Measurements from ENCODE around the gene UBE2D2.
A peak's percentile ranks its signal among the peaks of the same experiment; 100 is the strongest.
"Not testable (repeated sequence)": the region's sequence is repeated elsewhere in the genome, so short reads cannot be mapped to it uniquely, and the experiment has no call there.

The UBE2D2 gene

DNA sequence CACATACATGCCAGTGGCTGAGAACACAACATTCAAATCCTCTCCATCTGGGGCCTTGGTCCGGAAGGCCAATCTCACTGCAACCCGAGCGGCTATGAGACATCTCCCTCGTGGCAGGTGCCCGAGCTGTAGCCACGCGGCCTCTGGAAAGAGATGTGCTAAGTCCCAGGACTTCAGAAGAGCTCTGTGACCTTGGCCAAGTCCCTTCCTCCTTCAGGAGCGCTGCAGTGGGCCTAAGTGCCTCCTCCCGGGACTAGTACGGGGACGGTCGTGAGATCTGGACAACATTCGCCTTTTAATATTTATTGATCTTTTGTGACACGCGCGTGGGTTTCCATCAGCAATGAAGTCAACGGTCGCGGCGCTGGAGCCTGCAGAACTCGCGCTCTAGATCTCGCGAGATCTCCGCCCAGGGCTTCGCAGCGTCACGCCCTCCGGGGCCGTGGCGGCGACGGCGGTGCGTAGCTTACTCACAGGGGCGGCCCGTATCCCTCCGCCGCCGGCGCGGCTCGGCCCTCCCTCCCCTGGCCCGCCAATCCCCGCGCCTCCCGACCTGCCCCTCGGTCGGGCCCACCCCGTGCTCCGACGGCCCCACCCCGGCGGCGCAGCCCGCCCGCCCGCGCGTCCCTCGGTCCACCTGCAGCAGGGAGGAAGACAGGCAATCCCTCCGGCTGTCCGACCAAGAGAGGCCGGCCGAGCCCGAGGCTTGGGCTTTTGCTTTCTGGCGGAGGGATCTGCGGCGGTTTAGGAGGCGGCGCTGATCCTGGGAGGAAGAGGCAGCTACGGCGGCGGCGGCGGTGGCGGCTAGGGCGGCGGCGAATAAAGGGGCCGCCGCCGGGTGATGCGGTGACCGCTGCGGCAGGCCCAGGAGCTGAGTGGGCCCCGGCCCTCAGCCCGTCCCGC, at the start of gene UBE2D2:
Gene UBE2D2 (plus strand): TSS at position 588 of the 903 bp plus-strand sequence. CDS start 453 bp downstream, outside the sequence.
- peak; percentile 97 for DNase-seq

DNA sequence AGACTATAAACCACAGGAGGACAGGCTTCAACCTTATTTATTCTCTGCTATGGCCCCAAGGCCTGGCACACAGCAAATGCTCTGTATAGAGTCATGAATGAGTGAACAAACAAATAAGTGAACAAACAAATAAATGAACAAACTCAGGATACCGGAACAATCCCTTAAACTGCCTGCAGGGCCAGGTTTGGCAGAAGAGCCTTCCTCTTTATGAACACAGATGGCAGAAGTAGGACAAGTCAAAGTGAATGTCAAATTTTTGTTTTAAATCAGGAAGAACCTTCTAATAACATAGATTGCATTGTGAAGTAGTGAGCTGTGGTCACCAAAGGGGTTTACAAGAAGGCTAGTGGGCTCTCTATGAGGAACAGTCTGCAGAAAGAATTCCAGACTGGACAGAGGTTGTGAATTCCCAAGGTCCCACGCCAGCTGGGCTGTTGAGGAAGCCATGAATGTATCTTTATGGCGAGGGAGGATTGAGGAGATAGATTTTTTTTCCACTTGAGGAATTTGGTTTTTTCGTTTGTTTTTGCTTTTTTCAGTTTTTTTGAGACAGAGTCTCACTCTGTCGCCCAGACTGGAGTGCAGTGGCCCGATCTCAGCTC, 48.3 kb upstream of the UBE2D2 start:
- no peak for DNase-seq

DNA sequence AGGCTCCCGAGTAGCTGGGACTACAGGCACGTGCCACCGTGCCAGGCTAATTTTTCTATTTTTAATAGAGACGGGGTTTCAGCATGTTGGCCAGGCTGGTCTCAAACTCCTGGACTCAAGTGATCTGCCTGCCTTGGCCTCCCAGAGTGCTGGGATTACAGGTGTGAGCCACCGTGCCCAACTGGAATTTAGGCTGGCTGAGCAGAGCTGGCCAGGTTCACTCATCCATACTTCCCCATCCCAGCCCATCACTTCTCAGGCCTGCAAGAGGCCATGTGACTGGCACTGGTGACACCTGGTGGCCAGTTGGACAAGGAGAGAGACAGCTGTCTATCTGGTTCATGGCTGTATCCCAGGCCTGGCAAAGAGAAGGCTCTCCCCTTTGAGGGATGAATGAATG, 47.7 kb upstream of the UBE2D2 start:
- peak; percentile 81 for DNase-seq

DNA sequence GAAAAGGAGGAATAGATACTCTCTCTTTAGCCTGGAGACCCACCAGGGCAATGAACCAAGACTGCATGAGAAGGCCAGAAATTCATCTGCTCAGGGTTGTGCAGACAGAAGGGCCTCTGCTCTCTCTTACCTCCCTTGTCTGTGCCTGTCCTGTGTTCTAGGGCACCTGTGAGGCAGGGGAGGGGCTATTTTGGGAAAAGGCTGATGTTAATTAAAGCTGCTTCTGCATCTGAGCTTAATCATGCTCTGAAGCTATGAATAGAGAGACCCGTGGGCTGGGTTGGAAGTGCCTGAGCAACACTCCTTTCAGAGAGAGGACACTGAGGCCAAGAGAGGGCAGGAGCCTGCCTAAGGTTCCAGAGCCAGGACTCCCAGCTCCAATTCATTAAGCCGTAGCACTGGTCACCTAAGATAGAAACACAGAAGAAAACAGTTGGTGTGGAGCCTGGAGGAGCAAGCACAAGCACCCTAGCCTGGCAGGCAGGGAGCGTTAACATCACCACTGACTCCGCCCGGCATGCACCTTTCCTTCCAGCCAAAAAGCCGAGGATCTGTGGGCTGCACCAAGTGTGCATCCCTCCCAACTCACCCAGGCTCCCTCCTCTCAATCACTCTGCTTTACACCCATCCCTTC, 47.2 kb upstream of the UBE2D2 start:
- DNase-seq, result no peak

DNA sequence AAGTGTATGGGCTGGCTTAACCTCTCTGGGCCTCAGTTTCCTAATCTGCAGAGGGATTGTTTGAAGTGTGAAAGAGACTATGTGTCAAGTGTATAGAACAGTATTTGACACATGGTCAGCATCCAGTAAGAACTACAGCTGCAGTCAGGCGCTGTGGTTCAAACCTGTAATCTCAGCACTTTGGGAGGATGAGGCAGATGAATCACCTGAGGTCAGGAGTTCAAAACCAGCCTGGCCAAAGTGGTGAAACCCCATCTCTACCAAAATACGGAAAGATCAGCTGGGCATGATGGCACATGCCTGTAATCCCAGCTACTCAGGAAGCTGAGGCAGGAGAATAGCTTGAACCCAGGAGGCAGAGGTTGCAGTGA, 46.7 kb upstream of the UBE2D2 start:
- no peak for DNase-seq

DNA sequence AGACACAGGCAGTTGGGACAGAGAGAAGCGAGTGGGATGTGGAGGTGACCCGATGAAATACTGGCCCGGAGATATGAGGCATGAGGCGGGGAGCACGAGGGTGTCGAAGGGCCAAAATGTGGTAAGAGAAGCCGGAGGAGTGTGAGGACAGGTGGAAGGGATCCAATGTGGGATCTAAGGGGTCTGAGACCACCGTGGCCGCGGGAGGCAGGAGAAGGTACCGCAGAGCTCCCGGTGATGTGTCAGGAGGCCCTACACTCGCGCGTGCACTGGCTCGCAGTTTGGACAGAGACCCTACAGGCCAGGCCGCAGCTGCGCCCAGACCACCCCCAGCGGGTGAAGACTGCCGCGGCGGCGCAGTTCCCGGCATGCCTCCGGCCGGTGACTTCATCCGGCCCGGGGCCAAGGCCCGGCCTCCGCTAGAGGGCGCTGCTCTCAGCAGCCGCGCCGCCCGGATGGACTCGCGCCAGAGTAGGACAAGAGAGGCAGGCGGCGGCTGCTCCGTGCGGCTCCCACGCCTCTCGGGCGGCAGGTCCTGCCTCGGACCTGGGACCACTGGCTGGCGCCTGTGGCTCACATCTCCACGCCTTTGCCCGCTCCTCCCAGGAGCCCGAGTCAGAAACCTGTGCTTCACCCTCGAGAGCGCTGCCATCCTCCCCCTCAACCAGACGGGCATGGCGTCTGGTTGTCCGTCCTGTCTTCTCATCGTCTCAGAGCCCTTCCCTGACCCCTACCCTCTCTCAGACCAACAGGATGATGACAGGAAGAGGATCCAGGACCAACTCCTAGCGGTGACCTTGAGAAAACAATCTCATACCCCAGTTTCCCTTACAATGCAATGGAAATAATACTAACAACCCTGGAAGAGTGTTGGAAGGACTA, 43.2 kb upstream of the UBE2D2 start:
- DNase-seq, result peak; percentile 89

DNA sequence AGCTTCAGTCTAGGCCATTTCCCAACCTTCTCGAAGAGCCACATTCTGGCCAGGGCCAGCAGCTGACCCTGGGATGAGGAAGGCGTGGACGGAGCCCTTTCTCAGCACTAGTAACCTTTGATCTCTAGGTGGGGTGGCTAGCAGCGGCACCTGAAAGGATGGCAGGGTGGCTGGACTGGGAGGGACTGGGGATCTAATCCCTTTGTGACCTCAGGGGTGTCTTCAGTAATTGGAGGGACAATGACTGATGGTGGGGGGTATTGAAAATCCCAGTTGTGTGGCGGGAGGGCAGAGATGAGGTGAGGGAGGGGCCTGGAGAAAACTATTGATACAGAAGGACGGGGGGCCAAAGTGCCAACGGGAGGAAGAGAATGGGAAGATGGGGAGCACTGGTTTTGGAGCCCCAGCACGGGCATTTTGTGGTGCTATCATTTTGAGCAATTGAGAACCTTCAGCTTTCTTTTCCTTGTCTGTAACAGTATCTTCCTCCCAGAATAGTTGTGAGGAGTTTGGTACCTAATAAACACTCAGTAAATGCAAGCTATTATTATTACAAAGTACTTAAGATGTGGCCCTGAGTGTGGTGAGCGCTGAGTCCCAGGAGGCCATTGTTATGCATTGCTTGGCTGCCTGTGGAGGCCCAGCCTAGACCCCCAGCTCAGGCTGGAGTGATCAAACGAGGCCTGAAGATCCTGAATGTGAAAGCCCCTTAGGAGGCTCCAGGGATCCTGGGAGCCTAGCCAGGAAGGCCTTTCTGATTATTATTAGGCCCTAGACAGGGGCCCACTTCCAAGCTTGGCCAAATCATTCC, 37.3 kb upstream of the UBE2D2 start:
- no peak for DNase-seq

DNA sequence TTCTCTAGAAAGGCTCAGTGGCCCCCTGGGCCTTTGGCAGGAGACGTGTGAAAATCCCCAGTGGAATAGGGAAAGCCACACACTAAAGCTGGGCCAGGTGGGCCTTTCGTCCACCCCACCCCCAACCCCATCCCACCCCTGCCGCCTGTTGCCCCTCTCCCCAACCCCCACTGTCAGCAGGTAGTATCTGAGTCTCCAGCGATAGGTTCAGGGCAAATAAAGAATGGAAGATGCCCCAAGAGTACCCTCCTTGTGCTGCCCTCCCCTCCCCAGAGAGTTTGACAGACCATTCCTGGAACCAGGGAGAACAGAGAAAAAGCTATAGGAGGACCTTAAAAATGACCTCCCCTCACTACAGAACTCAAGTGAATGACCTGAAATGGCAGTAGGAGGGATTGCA, 36.7 kb upstream of the UBE2D2 start:
- no peak for DNase-seq

DNA sequence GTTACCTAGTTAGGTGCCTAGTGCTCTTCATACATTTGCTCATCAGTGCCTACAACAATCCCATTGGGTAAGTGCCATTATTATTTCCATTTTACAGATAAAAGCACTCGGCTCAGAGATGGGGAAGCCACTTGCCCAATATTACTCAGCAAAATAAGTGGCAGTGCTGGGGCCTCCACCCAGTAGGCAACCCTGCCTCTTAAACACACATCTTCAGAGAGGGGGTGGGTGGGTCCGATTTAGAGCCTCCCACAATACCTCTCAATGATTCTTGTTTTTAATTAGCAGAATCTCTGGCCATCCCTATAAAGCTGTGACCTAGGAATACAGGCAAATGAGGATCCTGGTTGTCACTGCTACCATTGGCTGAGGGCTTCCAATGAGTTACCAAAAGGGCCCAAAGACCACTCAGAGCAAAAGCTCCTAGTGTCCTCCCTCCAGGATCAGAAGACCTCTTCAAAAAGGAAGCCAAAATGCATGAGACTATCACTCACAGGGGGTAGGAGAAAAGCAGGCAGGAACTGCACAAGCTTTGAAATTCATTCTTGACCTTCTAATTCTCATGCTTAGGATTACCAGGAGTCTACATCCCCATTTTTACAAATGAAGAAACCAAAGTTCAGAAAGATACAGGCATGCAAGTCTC, 36.1 kb upstream of the UBE2D2 start:
- no peak for DNase-seq

DNA sequence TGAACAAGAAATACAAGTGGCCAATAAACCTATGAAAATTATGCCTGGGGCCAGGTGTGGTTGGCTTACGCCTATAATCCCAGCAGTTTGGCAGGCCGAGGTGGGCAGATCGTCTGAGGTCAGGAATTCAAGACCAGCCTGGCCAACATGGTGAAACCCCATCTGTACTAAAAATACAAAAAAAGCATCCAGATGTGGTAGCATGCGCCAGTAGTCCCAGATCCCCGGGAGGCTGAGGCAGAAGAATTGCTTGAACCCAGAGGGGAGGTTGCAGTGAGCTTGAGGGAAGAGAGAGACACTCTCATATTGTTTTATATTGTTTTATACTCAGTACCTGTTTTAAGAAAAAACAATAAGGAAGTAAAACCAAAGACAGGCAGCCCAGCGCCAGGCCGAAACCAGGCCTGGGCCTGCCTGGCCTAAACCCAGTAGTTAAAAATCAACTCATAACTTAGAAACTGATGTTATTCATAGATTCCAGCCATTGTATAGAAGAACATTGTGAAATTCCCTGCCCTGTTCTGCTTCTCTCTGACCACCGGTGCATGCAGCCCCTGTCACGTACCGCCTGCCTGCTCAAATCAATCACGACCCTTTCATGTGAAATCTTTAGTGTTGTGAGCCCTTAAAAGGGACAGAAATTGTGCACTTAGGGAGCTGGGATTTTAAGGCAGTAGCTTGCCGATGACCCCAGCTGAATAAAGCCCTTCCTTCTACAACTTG, 35.4 kb upstream of the UBE2D2 start:
- DNase-seq, result not testable (repeated sequence)

DNA sequence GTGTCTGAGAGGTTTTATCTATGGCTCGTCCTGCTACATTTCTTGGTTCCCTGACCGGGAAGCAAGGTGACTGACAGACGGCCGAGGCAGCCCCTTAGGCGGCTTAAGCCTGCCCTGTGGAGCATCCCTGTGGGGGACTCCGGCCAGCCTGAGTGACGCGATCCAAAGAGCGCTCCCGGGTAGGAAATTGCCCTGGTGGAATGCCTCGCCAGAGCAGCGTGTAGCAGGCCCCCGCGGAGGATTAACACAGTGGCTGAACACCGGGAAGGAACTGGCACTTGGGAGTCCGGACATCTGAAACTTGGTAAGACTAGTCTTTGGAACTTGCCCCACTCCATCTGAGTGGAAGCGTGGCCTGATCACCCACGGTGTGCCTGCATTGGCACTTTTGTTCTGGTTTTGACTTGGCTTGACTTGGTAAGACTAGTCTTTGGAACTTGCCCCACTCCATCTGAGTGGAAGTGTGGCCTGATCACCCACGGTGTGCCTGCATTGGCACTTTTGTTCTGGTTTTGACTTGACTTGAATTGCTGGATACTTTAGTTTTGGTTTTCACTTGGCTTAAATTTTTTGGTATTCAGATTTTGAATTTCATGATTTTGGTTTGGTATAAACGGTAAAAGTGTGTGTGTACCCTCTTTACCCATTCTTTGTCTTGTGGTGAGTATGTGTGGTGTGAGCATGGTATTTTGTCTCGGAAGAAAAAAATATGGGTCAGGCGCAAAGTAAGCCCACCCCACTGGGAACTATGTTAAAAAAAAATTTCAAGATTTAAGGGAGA, 34.6 kb upstream of the UBE2D2 start:
- DNase-seq, result not testable (repeated sequence)

DNA sequence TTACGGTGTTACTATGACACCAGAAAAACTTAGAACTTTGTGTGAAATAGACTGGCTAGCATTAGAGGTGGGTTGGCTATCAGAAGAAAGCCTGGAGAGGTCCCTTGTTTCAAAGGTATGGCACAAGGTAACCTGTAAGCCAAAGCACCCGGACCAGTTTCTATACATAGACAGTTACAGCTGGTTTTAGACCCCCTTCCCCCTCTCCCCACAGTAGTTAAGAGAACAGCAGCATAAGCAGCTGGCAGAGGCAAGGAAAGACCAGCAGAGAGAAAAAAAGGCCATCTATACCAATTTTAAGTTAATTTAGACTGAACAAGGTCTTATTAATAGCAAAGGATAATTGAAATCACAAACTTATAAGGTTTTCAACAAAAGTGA, 34.1 kb upstream of the UBE2D2 start:
- not testable (repeated sequence) for DNase-seq

DNA sequence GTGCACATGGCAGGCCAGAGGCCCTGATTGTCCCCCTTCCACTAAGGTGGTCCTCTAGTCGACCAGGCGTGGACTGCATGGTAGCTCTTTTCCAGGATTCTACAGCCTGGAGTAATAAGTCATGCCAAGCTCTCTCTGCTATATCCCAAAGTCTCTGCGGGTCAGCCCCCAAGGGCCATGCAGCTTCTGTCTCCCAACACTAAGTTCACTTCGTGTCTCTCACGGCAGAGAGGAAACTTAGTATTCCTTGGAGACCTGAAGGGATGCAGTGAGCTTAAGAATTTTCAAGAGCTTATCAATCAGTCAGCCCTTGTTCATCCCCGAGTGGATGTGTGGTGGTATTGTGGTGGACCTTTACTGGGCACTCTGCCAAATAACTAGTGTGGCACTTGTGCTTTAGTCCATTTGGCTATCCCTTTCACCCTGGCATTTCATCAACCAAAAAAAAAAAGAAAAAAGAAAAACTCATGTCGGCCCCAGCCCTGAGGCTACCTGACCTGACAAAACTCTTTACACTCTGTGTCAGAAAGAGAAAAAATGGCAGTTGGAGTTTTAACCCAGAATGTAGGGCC, 33.2 kb upstream of the UBE2D2 start:
- DNase-seq, result not testable (repeated sequence)

DNA sequence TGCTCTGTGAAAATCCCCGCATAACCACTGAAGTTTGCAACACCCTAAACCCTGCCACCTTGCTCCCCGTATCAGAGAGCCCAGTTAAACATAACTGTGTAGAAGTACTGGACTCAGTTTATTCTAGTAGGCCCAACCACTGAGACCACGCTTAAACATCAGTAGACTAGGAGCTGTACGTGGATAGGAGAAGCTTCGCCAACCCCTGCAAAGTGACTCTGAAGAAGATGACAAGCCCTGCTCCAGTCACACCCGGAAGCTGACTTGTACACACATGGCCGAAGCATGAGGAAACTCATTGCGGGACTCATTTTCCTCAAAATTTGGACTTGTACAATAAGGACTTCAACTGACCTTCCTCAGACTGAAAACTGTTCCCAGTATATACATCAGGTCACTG, 32.4 kb upstream of the UBE2D2 start:
- DNase-seq, result not testable (repeated sequence)

DNA sequence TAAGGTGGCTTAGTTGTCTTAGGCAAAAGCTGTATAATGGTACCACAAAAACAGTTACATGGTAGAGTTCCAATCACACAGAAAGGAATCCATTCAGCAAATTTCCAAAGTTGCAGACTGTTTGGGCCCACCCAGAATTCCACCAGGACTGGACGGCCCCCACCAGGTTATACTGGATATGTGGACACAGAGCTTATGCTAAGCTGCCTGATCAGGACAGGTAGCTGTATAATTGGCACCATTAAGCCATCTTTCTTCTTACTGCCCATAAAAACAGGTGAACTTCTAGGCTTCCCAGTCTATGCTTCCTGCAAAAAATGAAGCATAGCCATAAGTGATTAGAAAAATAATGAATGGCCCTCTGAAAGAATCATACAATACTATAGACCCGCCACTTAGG, 31.1 kb upstream of the UBE2D2 start:
- DNase-seq, result not testable (repeated sequence)

DNA sequence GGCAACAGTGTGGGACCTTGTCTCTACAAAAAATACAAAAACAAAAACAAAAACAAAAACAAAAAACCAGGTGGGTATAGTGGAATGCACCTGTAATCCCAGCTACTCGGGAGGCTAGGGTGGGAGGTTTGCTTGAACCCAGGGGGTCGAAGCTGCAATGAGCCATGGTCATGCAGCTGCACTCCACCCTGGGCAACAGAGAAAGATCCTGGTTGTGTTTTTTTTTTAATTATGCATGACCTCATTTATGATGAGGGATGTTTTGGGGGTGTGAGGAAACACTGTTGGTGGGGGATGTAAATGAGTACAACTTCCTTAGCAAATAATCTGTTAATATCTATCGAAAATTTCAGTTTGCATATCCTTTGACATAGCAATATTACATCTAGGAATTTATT, 29.4 kb upstream of the UBE2D2 start:
- DNase-seq, result no peak

DNA sequence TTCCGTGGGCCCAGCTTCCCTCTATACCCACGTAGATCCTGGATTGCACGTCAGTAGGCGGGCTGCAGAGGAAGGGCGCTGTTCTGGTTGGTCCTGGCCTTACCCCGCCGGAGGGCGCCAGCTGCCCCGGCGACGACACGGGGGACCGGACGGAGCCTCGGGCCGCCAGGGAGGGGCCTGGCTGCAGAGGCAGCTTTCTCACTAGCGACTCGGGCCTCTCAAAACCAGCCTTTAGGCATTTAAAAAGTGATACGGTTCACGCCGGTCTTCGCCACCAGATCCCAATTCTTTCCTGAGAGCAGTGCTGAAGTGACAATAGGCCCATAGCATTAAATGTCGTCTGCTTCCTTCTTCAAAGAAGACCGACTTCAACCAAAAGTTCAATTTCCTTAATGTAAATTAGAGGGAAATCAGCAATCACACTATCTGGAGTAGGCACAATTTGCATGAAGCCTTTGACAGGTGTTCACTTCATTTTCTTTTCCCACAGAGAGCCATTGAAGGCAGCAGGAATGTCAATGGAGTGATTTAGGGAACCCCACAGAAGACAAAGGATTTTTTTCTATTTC, 17.6 kb upstream of the UBE2D2 start:
- peak; percentile 44 for DNase-seq

DNA sequence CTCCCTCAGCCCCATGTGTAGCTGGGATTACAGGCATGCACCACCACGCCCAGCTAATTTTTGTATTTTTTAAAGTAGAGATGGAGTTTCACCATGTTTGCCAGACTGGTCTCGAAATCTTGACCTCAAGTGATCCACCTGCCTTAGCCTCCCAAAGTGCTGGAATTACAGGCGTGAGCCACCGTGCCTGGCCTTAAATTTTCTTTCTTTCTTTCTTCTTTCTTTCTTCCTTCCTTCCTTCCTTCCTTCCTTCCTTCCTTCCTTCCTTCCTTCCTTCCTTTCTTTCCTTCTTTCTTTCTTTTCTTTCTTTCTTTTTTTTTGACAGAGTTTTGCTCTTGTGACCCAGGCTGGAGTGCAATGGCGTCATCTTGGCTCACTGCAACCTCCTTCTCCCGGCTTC, 14.5 kb upstream of the UBE2D2 start:
- not testable (repeated sequence) for DNase-seq
